ENCODE measurements around the gene ISCA1.

Gene ISCA1

GRCh38 chr9:86241216-86241615 is 41.1 kb downstream of the ISCA1 start (continued):
- TF ChIP-seq BCL6B (tag by site-specific recombination; IDR thresholded peaks at IDR 0.05) (no peak), ZNF391 (tag by site-specific recombination; IDR thresholded peaks at IDR 0.05; ENCODE audit: borderline replicate concordance, low read depth) (no peak), TSHZ1 (tag by site-specific recombination; IDR thresholded peaks at IDR 0.05; ENCODE audit: borderline replicate concordance) (no peak)

GRCh38 chr9:86238861-86239770 is 43.2 kb downstream of the ISCA1 start:
- POLR2A ChIA-PET = no interaction called here
- Histone ChIP-seq H3K36me3 (ENCODE audit: control insufficient read depth in 2 of 2, insufficient read depth in 1 of 2, low read length in 2 of 2) (no peaks in the 10 kb centered on the region), H3K4me3 (ENCODE audit: low read depth, low read length) (no peak overlapping the region), H3K9me3 (ENCODE audit: control insufficient read depth, insufficient read depth, low read depth, low read length) (no peaks in the 10 kb centered on the region), H3K27ac (ENCODE audit: extremely low read depth, low read depth, low read length) (no peak overlapping the region), H3K4me1 (ENCODE audit: control insufficient read depth, insufficient read depth, low read length) (no peaks in the 10 kb centered on the region)
- CTCF ChIA-PET = interaction anchor here (0.6 to 2.4 kb wide), 16 partner anchors 11 to 1390 kb away, joined by 3 to 23 read pairs (median 4); no protein-coding TSS in a partner anchor
- TF ChIP-seq TCF7L2 (IDR thresholded peaks at IDR 0.05; ENCODE audit: borderline replicate concordance, low read depth, low read length) (no peak), ZBTB6 (tag by site-specific recombination; IDR thresholded peaks at IDR 0.05) (no peak), ZNF654 (tag by site-specific recombination; IDR thresholded peaks at IDR 0.05; ENCODE audit: low read depth) (peak; percentile 38; the same call in 1 of the 2 replicates), ZNF26 (tag by site-specific recombination; IDR thresholded peaks at IDR 0.05) (no peak)

- no peak for TF ChIP-seq GLI4 (tag by site-specific recombination; IDR thresholded peaks at IDR 0.05)
- no peak for TF ChIP-seq ZNF639 (tag by site-specific recombination; IDR thresholded peaks at IDR 0.05)
- TF ChIP-seq KLF8 (tag by site-specific recombination; IDR thresholded peaks at IDR 0.05) = no peak
- TF ChIP-seq ZNF510 (tag by site-specific recombination; IDR thresholded peaks at IDR 0.05; ENCODE audit: insufficient replicate concordance) = no peak
- no peak for TF ChIP-seq ZNF670 (tag by site-specific recombination; IDR thresholded peaks at IDR 0.05; ENCODE audit: low read depth)
- TF ChIP-seq ZNF48 (tag by site-specific recombination; IDR thresholded peaks at IDR 0.05) = no peak
- no peak for TF ChIP-seq ZNF366 (tag by site-specific recombination; conservative IDR thresholded peaks at IDR 0.05)
- TF ChIP-seq ZNF248 (tag by site-specific recombination; IDR thresholded peaks at IDR 0.05) = no peak
- TF ChIP-seq ZNF660 (tag by site-specific recombination; IDR thresholded peaks at IDR 0.05) = no peak
- TF ChIP-seq SCRT1 (tag by site-specific recombination; IDR thresholded peaks at IDR 0.05; ENCODE audit: borderline replicate concordance) = no peak
- no peak for TF ChIP-seq ZNF146 (tag by site-specific recombination; IDR thresholded peaks at IDR 0.05)
- TF ChIP-seq ZFP41 (tag by site-specific recombination; IDR thresholded peaks at IDR 0.05; ENCODE audit: borderline replicate concordance) = no peak
- no peak for TF ChIP-seq ZNF530 (tag by site-specific recombination; IDR thresholded peaks at IDR 0.05; ENCODE audit: low read depth)
- no peak for TF ChIP-seq ZNF548 (tag by site-specific recombination; IDR thresholded peaks at IDR 0.05)
- CTCF ChIA-PET = interaction anchor here (0.7 kb wide), 1 partner anchor 187 kb away, joined by 3 read pairs; no protein-coding TSS in a partner anchor
- Histone ChIP-seq H3K36me3 (ENCODE audit: control insufficient read depth in 2 of 2, insufficient read depth in 1 of 2, low read length in 2 of 2) (no peaks in the 10 kb centered on the region), H3K9me3 (ENCODE audit: control insufficient read depth, insufficient read depth, low read depth, low read length) (no peaks in the 10 kb centered on the region), H3K27ac (ENCODE audit: extremely low read depth, low read depth, low read length) (no peak overlapping the region), H3K4me3 (ENCODE audit: low read depth, low read length) (no peak overlapping the region), H3K4me1 (ENCODE audit: control insufficient read depth, insufficient read depth, low read length) (no peaks in the 10 kb centered on the region)
- POLR2A ChIA-PET = no interaction called here
These were observed 51.5 kb downstream of the ISCA1 start for GRCh38 chr9:86230858-86231257.
